Measurements from ENCODE around the gene CRHR2. TPM values are rescaled to one million over a fixed set of nuclear protein-coding genes. Genes with fewer than 3 reads are reported as not detected.
"Not testable (repeated sequence)": the region's sequence is repeated elsewhere in the genome, so short reads cannot be mapped to it uniquely, and the experiment has no call there.

Gene CRHR2
- total RNA-seq, 2 donors from 2014 or later, result not detected

GRCh38 chr7:30652132-30652531 is 30.1 kb downstream of the CRHR2 start:
- peak overlapping the region in 1 of 2 donors; percentile 50 for H3K27ac Mint-ChIP-seq
- H3K36me3 Mint-ChIP-seq, result no peaks in the 10 kb centered on the region
- DNase-seq (ENCODE audit: low spot score in 2 of 2), result no peak
- no peaks in the 10 kb centered on the region for H3K9me3 Mint-ChIP-seq
- no peak for ATAC-seq

GRCh38 chr7:30650421-30650808 is 31.8 kb downstream of the CRHR2 start:
- DNase-seq (ENCODE audit: low spot score in 2 of 2) (no peak), ATAC-seq (no peak)
- no peaks in the 10 kb centered on the region for H3K9me3 Mint-ChIP-seq
- H3K36me3 Mint-ChIP-seq, result peaks cover 0 to 3% of the 10 kb centered on the region in 2 donors
- no peak overlapping the region for H3K27ac Mint-ChIP-seq

GRCh38 chr7:30649717-30650420 is 32.4 kb downstream of the CRHR2 start:
- H3K27ac Mint-ChIP-seq, result no peak overlapping the region
- H3K36me3 Mint-ChIP-seq, result peaks cover 0 to 8% of the 10 kb centered on the region in 2 donors
- no peak for DNase-seq (ENCODE audit: low spot score in 2 of 2)
- no peak for ATAC-seq
- H3K9me3 Mint-ChIP-seq, result no peaks in the 10 kb centered on the region

- Mint-ChIP-seq H3K36me3 (peaks cover 0 to 8% of the 10 kb centered on the region in 2 donors), H3K9me3 (no peaks in the 10 kb centered on the region), H3K27ac (peak overlapping the region in 1 of 2 donors; percentile 73)
- ATAC-seq (no peak), DNase-seq (ENCODE audit: low spot score in 2 of 2) (no peak)
Observed at GRCh38 chr7:30648744-30649540, 33.3 kb downstream of the CRHR2 start.

- DNase-seq (ENCODE audit: low spot score in 2 of 2) (no peak), ATAC-seq (peak in 1 of 2 donors; percentile 29)
- Mint-ChIP-seq H3K9me3 (no peaks in the 10 kb centered on the region), H3K36me3 (peaks cover 0 to 8% of the 10 kb centered on the region in 2 donors), H3K27ac (no peak overlapping the region)
Observed at GRCh38 chr7:30647589-30648364, 34.5 kb downstream of the CRHR2 start.

- DNase-seq (ENCODE audit: low spot score in 2 of 2), result no peak
- H3K9me3 Mint-ChIP-seq, result no peaks in the 10 kb centered on the region
Observed at GRCh38 chr7:30646154-30646553, 36.1 kb downstream of the CRHR2 start.

GRCh38 chr7:30645661-30646060 is 36.6 kb downstream of the CRHR2 start:
- ATAC-seq (no peak), DNase-seq (ENCODE audit: low spot score in 2 of 2) (no peak)
- no peak overlapping the region for H3K27ac Mint-ChIP-seq
- no peaks in the 10 kb centered on the region for H3K9me3 Mint-ChIP-seq
- peaks cover 4 to 8% of the 10 kb centered on the region in 2 donors for H3K36me3 Mint-ChIP-seq

More at GRCh38 chr7:30646154-30646553, 36.1 kb downstream of the CRHR2 start:
- Mint-ChIP-seq H3K27ac (no peak overlapping the region), H3K36me3 (peaks cover 4 to 8% of the 10 kb centered on the region in 2 donors)
- ATAC-seq, result peak in 1 of 2 donors; percentile 21

- Mint-ChIP-seq H3K27ac (no peak overlapping the region), H3K9me3 (no peaks in the 10 kb centered on the region), H3K36me3 (peaks cover 4 to 8% of the 10 kb centered on the region in 2 donors)
- no peak for DNase-seq (ENCODE audit: low spot score in 2 of 2)
- ATAC-seq, result no peak
Observed at GRCh38 chr7:30644286-30644955, 37.8 kb downstream of the CRHR2 start.

GRCh38 chr7:30642789-30643188 is 39.5 kb downstream of the CRHR2 start:
- Mint-ChIP-seq H3K27ac (peak overlapping the region in 1 of 2 donors; percentile 60), H3K9me3 (no peaks in the 10 kb centered on the region), H3K36me3 (peaks cover 4 to 8% of the 10 kb centered on the region in 2 donors)
- DNase-seq (ENCODE audit: low spot score in 2 of 2) (no peak), ATAC-seq (no peak)

- H3K9me3 Mint-ChIP-seq; H3K36me3 Mint-ChIP-seq; DNase-seq (ENCODE audit: low spot score in 2 of 2); ATAC-seq: not testable (repeated sequence)
- H3K27ac Mint-ChIP-seq, result peak overlapping the region in 1 of 2 donors; percentile 60
Observed at GRCh38 chr7:30642322-30642721, 39.9 kb downstream of the CRHR2 start.

GRCh38 chr7:30635798-30636197 is 46.5 kb downstream of the CRHR2 start:
- peaks cover 36 to 47% of the 10 kb centered on the region in 2 donors for H3K36me3 Mint-ChIP-seq
- ATAC-seq (no peak), DNase-seq (ENCODE audit: low spot score in 2 of 2) (no peak)
- H3K9me3 Mint-ChIP-seq, result no peaks in the 10 kb centered on the region
- H3K27ac Mint-ChIP-seq, result peak overlapping the region in 1 of 2 donors; percentile 29

GRCh38 chr7:30634634-30635201 is 47.5 kb downstream of the CRHR2 start:
- H3K27ac Mint-ChIP-seq, result no peak overlapping the region
- ATAC-seq, result no peak
- peaks cover 36 to 47% of the 10 kb centered on the region in 2 donors for H3K36me3 Mint-ChIP-seq
- DNase-seq (ENCODE audit: low spot score in 2 of 2), result no peak
- H3K9me3 Mint-ChIP-seq, result no peaks in the 10 kb centered on the region

GRCh38 chr7:30634193-30634626 is 48.0 kb downstream of the CRHR2 start:
- no peak overlapping the region for H3K27ac Mint-ChIP-seq
- no peak for ATAC-seq
- no peaks in the 10 kb centered on the region for H3K9me3 Mint-ChIP-seq

GRCh38 chr7:30633223-30633622 is 49.0 kb downstream of the CRHR2 start:
- Mint-ChIP-seq H3K36me3 (peaks cover 36 to 59% of the 10 kb centered on the region in 2 donors), H3K27ac (no peak overlapping the region), H3K9me3 (no peaks in the 10 kb centered on the region)
- ATAC-seq, result no peak
- DNase-seq (ENCODE audit: low spot score in 2 of 2), result no peak

More at GRCh38 chr7:30634193-30634626, 48.0 kb downstream of the CRHR2 start:
- DNase-seq (ENCODE audit: low spot score in 2 of 2), result no peak
- peaks cover 36 to 49% of the 10 kb centered on the region in 2 donors for H3K36me3 Mint-ChIP-seq

- ATAC-seq (no peak), DNase-seq (ENCODE audit: low spot score in 2 of 2) (no peak)
- peaks cover 35 to 57% of the 10 kb centered on the region in 2 donors for H3K36me3 Mint-ChIP-seq
- H3K9me3 Mint-ChIP-seq, result no peaks in the 10 kb centered on the region
- no peak overlapping the region for H3K27ac Mint-ChIP-seq
Observed at GRCh38 chr7:30630986-30631385, 51.3 kb downstream of the CRHR2 start.

- peaks cover 8 to 50% of the 10 kb centered on the region in 2 donors for H3K36me3 Mint-ChIP-seq
- ATAC-seq (peak; percentile 33 to 84), DNase-seq (ENCODE audit: low spot score in 2 of 2) (no peak)
Observed at GRCh38 chr7:30627026-30627425, 55.2 kb downstream of the CRHR2 start.

More at GRCh38 chr7:30627026-30627425, 55.2 kb downstream of the CRHR2 start:
- Mint-ChIP-seq H3K9me3 (no peaks in the 10 kb centered on the region), H3K27ac (peak overlapping the region; percentile 51 to 96)

Data from activated naive CD4-positive, alpha-beta T cell treated with anti-CD3 and anti-CD28 coated beads, Interleukin-2, amount 50 U/mL, for 72 hours (primary cell).